CD4-positive, alpha-beta T cell (primary cell): ENCODE measurements around the gene MCEMP1. TPM values are rescaled to one million over a fixed set of nuclear protein-coding genes. Genes with fewer than 3 reads are reported as not detected.
A peak's percentile ranks its signal among the peaks of the same experiment; 100 is the strongest.

Experiments used
- ATAC-seq: fragments of 200-7000 bp; cut with Tn5 transposase; one replicate; pipeline ENCODE4 v1.10.0; 2022; ENCODE audit warnings: mild to moderate bottlenecking; ENCODE audit not compliant: poor library complexity
- CTCF ChIA-PET: fragments of 350-600 bp; sonication (Branson Sonifier 250); formaldehyde crosslinking; loops from one replicate; lab custom pipeline; 2021; ENCODE audit warnings: antibody characterized with exemption, inconsistent platforms; lab: Charles Lee
- POLR2A ChIA-PET: fragments of 350-600 bp; sonication (Branson Sonifier 250); formaldehyde crosslinking; loops from one replicate; lab custom pipeline; 2021; ENCODE audit warnings: antibody characterized with exemption, inconsistent platforms; lab: Charles Lee
- DNase-seq, 14 experiments: peaks; one replicate each; pipeline ENCODE4 v3.0.0-alpha.2; 2013 to 2020; ENCODE audit warnings: mixed read lengths in 2 of 14
- H3K27ac ChIP-seq, 2 donors: one replicate each; pipeline versions ENCODE4 v1.5.1 to v1.7.0; 2013; ENCODE audit warnings: low read length in 2 of 2, low read depth in 1 of 2, mild to moderate bottlenecking in 1 of 2
- H3K27me3 ChIP-seq, 2 experiments: 1 replicate in 1 of 2; 2 replicates in 1 of 2; pipeline versions ENCODE4 v1.6.1 to v1.7.0; 2013; ENCODE audit warnings: low read length in 2 of 2, control low read depth in 1 of 2, mild to moderate bottlenecking in 1 of 2, moderate library complexity in 1 of 2; ENCODE audit not compliant: insufficient read depth in 2 of 2, control insufficient read depth in 1 of 2
- H3K36me3 ChIP-seq: one replicate; pipeline ENCODE4 v1.6.1; 2013; ENCODE audit warnings: low read length, control low read depth; ENCODE audit not compliant: insufficient read depth
- H3K4me1 ChIP-seq: one replicate; pipeline ENCODE4 v1.6.1; 2013; ENCODE audit warnings: low read length, control low read depth; ENCODE audit not compliant: insufficient read depth
- H3K4me3 ChIP-seq: one replicate; pipeline ENCODE4 v1.5.1; 2013; ENCODE audit warnings: mild to moderate bottlenecking, low read length, moderate library complexity
- H3K9me3 ChIP-seq, 2 experiments: 1 replicate in 1 of 2; 2 replicates in 1 of 2; pipeline versions ENCODE4 v1.6.1 to v1.7.0; 2013; ENCODE audit warnings: low read length in 2 of 2, mild to moderate bottlenecking in 2 of 2, control low read depth in 1 of 2, moderate library complexity in 1 of 2; ENCODE audit not compliant: control insufficient read depth in 1 of 2, insufficient read depth in 1 of 2
- H3K27ac Mint-ChIP-seq: one replicate; pipeline ENCODE4 v1.8.0; 2020; ENCODE audit warnings: mixed read lengths
- H3K27me3 Mint-ChIP-seq: one replicate; pipeline ENCODE4 v1.8.0; 2021; ENCODE audit warnings: mixed read lengths
- H3K36me3 Mint-ChIP-seq: one replicate; pipeline ENCODE4 v1.8.0; 2021; ENCODE audit warnings: low read depth, mixed read lengths
- H3K4me1 Mint-ChIP-seq: one replicate; pipeline ENCODE4 v1.8.0; 2021; ENCODE audit warnings: low read depth, mixed read lengths
- H3K4me3 Mint-ChIP-seq: one replicate; pipeline ENCODE4 v1.8.0; 2020; ENCODE audit warnings: mild to moderate bottlenecking, mixed read lengths
- H3K9me3 Mint-ChIP-seq: one replicate; pipeline ENCODE4 v1.8.0; 2020; ENCODE audit warnings: mixed read lengths
- intact Hi-C, 2 experiments: fragments of 100-400 bp; cut with DNase I in 1 of 2; cut with micrococcal nuclease in 1 of 2; formaldehyde crosslinking; loops; one replicate each; pipeline versions ENCODE4 v1.15.1 to v1.9.0; 2023 to 2025; cut with DNase I, micrococcal nuclease
- total RNA-seq, 174 experiments: library from RNA in 2 of 174; stranded (reverse) in 2 of 174; gene quantifications; one replicate each; pipeline ENCODE4 v1.2.3 and lab custom pipeline; 2021 to 2026
- TF ChIP-seq, protein P1 (sequence below): fragments of 200-600 bp; IDR thresholded peaks from one replicate; pipeline ENCODE4 v1.8.0; 2022; ENCODE audit warnings: antibody characterized with exemption, mild to moderate bottlenecking

MCEMP1 gene
- total RNA-seq, 2 experiments from 2014 or later, result 0.38 TPM; not detected in 1

DNA sequence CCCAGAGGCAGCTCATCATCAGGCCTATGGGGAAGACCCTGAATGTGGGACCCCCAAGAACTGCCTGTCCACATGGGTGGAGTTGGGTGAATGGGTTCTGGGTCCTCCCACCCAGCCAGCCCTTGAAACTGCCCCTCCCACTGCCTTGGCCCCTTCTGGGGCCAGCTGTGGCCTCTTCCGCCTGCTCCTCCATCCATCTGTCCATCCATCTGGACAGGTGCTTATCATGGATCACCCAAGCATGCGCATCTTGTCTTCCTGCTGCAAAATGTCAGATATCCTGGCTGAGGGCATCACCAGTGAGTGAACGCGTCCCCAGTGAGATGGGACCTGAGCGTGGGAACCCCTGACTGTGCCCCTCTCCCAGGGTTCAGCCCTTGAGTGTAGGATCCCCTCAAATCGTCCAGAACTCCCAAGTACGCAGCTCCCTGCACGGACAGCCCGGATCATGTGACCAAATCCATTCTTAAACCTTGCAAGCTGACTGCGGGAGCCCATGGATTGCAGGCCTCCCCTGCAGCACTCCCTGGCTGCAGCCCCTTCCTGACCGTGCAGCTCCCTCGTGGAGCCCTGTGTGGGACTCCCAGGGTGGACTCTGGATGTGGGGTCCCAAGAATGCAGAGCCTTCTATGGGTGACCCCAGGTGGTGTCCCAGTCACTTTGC is 38.0 kb upstream of the MCEMP1 start:
- peak overlapping the region; percentile 90 for H3K27ac Mint-ChIP-seq
- Histone ChIP-seq H3K4me3 (no peak overlapping the region), H3K27ac (no peak overlapping the region), H3K4me1 (peaks cover 47% of the 10 kb centered on the region), H3K27me3 (no peaks in the 10 kb centered on the region), H3K9me3 (no peaks in the 10 kb centered on the region), H3K36me3 (peaks cover 26% of the 10 kb centered on the region)
- H3K36me3 Mint-ChIP-seq, result peaks cover 19% of the 10 kb centered on the region
- intact Hi-C loops, result loop anchor here in 1 of 2 experiments (5.0 kb wide), 1 partner anchor 288 kb away; the partner anchor contains the start of gene CTXN1
- H3K4me1 Mint-ChIP-seq, result peaks cover 36% of the 10 kb centered on the region
- DNase-seq (no peak), ATAC-seq (no peak)
- no peaks in the 10 kb centered on the region for H3K9me3 Mint-ChIP-seq
- TF ChIP-seq, protein P1, sequence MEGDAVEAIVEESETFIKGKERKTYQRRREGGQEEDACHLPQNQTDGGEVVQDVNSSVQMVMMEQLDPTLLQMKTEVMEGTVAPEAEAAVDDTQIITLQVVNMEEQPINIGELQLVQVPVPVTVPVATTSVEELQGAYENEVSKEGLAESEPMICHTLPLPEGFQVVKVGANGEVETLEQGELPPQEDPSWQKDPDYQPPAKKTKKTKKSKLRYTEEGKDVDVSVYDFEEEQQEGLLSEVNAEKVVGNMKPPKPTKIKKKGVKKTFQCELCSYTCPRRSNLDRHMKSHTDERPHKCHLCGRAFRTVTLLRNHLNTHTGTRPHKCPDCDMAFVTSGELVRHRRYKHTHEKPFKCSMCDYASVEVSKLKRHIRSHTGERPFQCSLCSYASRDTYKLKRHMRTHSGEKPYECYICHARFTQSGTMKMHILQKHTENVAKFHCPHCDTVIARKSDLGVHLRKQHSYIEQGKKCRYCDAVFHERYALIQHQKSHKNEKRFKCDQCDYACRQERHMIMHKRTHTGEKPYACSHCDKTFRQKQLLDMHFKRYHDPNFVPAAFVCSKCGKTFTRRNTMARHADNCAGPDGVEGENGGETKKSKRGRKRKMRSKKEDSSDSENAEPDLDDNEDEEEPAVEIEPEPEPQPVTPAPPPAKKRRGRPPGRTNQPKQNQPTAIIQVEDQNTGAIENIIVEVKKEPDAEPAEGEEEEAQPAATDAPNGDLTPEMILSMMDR, result no peak
- no peaks in the 10 kb centered on the region for H3K27me3 Mint-ChIP-seq
- CTCF ChIA-PET, result no interaction called here
- POLR2A ChIA-PET, result interaction anchor here (1.7 to 2.4 kb wide), 2 partner anchors 9 to 13 kb away, joined by 5 to 18 read pairs; partner anchors contain the start of genes PET100 and XAB2
- peak overlapping the region; percentile 60 for H3K4me3 Mint-ChIP-seq

DNA sequence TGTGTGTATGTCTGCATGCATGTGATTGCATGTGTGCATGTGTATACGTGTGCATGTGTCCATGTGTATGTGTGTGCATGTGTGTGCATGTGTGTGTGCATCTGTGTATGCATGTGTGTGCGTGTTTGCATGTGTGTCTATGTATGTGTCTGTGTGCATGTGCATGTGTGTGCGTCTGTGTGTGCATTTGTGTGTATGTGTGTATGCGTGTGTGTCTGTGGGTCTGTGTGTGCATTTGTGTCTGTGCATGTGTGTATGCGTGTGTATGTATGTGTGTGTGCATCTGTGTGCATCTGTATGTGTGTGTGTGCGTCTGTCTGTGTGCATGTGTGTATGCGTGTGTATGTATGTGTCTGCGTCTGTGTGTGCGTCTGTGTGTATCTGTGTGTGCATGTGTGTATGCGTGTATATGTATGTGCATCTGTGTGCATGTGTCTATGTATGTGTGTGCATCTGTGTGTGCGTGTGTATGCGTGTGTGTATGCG is 37.0 kb upstream of the MCEMP1 start:
- ATAC-seq, result no peak
- no peak for DNase-seq
- H3K27me3 ChIP-seq, result no peaks in the 10 kb centered on the region
- H3K9me3 ChIP-seq, result no peaks in the 10 kb centered on the region
- H3K27ac Mint-ChIP-seq, result peak overlapping the region; percentile 90
- H3K4me3 Mint-ChIP-seq, result peak overlapping the region; percentile 59
- no peaks in the 10 kb centered on the region for H3K27me3 Mint-ChIP-seq
- H3K4me1 ChIP-seq, result peaks cover 50% of the 10 kb centered on the region
- H3K4me3 ChIP-seq, result no peak overlapping the region
- H3K27ac ChIP-seq, result no peak overlapping the region
- H3K36me3 Mint-ChIP-seq, result peaks cover 24% of the 10 kb centered on the region
- CTCF ChIA-PET, result no interaction called here
- TF ChIP-seq, protein P1, result no peak
- H3K9me3 Mint-ChIP-seq, result no peaks in the 10 kb centered on the region
- H3K36me3 ChIP-seq, result peaks cover 33% of the 10 kb centered on the region
- H3K4me1 Mint-ChIP-seq, result peaks cover 36% of the 10 kb centered on the region
- intact Hi-C loops, result loop anchor here in 1 of 2 experiments (5.0 kb wide), 1 partner anchor 287 kb away; the partner anchor contains the start of gene CTXN1
- POLR2A ChIA-PET, result no interaction called here

DNA sequence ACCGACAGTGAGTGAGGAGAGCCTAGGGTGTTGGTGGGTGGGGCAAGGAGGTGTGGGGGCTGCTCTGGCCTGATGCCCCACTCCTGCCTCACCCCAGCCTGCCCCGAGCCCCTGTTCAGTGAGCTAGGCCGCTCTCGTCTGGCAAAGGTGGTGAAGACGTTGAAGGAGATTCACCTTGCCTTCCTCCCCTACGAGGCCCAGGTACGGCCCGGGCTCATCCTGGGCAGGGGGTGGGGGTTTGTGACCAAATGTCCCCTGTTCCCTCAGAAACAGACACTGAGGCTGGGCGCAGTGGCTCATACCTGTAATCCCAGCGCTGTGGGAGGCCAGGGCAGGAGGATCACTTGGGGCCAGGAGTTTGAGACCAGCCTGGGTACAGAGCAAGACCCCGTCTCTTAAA is 36.1 kb upstream of the MCEMP1 start:
- ATAC-seq, result no peak
- Mint-ChIP-seq H3K9me3 (no peaks in the 10 kb centered on the region), H3K36me3 (peaks cover 30% of the 10 kb centered on the region), H3K27ac (no peak overlapping the region), H3K4me1 (peaks cover 35% of the 10 kb centered on the region), H3K27me3 (no peaks in the 10 kb centered on the region), H3K4me3 (no peak overlapping the region)
- Histone ChIP-seq H3K4me1 (peaks cover 47% of the 10 kb centered on the region), H3K27ac (no peak overlapping the region), H3K9me3 (no peaks in the 10 kb centered on the region), H3K36me3 (peaks cover 39% of the 10 kb centered on the region), H3K27me3 (no peaks in the 10 kb centered on the region), H3K4me3 (no peak overlapping the region)
- TF ChIP-seq, protein P1, result no peak
- ChIA-PET CTCF (no interaction called here), POLR2A (interaction anchor here (0.9 to 2.3 kb wide), 2 partner anchors 11 to 20 kb away, joined by 6 to 9 read pairs; partner anchors contain the start of genes PET100 and XAB2)
- intact Hi-C loops, result no loop called here
- no peak for DNase-seq
